ENCODE measurements around the gene DNAH3. TPM values are rescaled to one million over a fixed set of nuclear protein-coding genes. Genes with fewer than 3 reads are reported as not detected.

The DNAH3 gene
- total and polyA plus RNA-seq, 10 donors = 0.02 to 0.03 TPM; not detected in 8

- Histone ChIP-seq H3K4me3 (no peak overlapping the region), H3K27ac (no peak overlapping the region), H3K36me3 (peaks cover 0 to 51% (median 6%) of the 10 kb centered on the region in 6 donors), H3K4me1 (no peaks in the 10 kb centered on the region), H3K27me3 (replicated peaks in 1 of 7) (no peaks in the 10 kb centered on the region), H3K9me3 (no peaks in the 10 kb centered on the region)
- TF ChIP-seq POLR2AphosphoS5 (IDR thresholded peaks at IDR 0.05) (no peak), CTCF (IDR thresholded peaks at IDR 0.05 in 8 of 11, conservative IDR thresholded peaks at IDR 0.05 in 3 of 11) (no peak), POLR2A (IDR thresholded peaks at IDR 0.05) (no peak)
- 89 to 100% (median 97%) methylated on average over 1 of the region's 1 CpG for WGBS, 5 donors
- DNase-seq = no peak
- intact Hi-C loops (cut with DNase I; ENCODE audit: low total_unique reads) = no loop called here
Observed at GRCh38 chr16:20925751-20926150, 224.9 kb downstream of the DNAH3 start.

GRCh38 chr16:20923876-20924275 lies 226.8 kb downstream of the DNAH3 start:
- H3K27me3 ChIP-seq (replicated peaks in 1 of 7) = no peaks in the 10 kb centered on the region
- H3K27ac ChIP-seq = no peak overlapping the region
- intact Hi-C loops (cut with DNase I; ENCODE audit: low total_unique reads) = no loop called here
- WGBS, 5 donors = 94 to 100% (median 97%) methylated on average over 3 of the region's 3 CpGs
- TF ChIP-seq CTCF (IDR thresholded peaks at IDR 0.05 in 8 of 11, conservative IDR thresholded peaks at IDR 0.05 in 3 of 11) (no peak), POLR2A (IDR thresholded peaks at IDR 0.05) (no peak), POLR2AphosphoS5 (IDR thresholded peaks at IDR 0.05) (no peak)
- no peaks in the 10 kb centered on the region for H3K9me3 ChIP-seq
- DNase-seq = no peak
- H3K4me3 ChIP-seq = no peak overlapping the region
- H3K4me1 ChIP-seq = no peaks in the 10 kb centered on the region
- H3K36me3 ChIP-seq = peaks cover 0 to 68% (median 9%) of the 10 kb centered on the region in 6 donors

- 96 to 100% (median 99%) methylated on average over 2 of the region's 2 CpGs for WGBS, 5 donors
- Histone ChIP-seq H3K27ac (no peak overlapping the region), H3K36me3 (peaks cover 0 to 88% (median 9%) of the 10 kb centered on the region in 6 donors)
Observed at GRCh38 chr16:20920799-20921198, 229.8 kb downstream of the DNAH3 start.

GRCh38 chr16:20920091-20920490 lies 230.6 kb downstream of the DNAH3 start:
- Histone ChIP-seq H3K36me3 (peaks cover 0 to 84% (median 7%) of the 10 kb centered on the region in 6 donors), H3K9me3 (no peaks in the 10 kb centered on the region), H3K4me3 (no peak overlapping the region), H3K27me3 (replicated peaks in 1 of 7) (no peaks in the 10 kb centered on the region), H3K4me1 (peaks cover 0 to 16% (median 0%) of the 10 kb centered on the region in 6 donors), H3K27ac (no peak overlapping the region)
- intact Hi-C loops (cut with DNase I; ENCODE audit: low total_unique reads) = no loop called here
- 88 to 93% (median 90%) methylated on average over 5 of the region's 5 CpGs for WGBS, 5 donors
- no peak for DNase-seq
- TF ChIP-seq POLR2AphosphoS5 (IDR thresholded peaks at IDR 0.05) (no peak), CTCF (IDR thresholded peaks at IDR 0.05 in 8 of 11, conservative IDR thresholded peaks at IDR 0.05 in 3 of 11) (no peak), POLR2A (IDR thresholded peaks at IDR 0.05) (no peak)

More at GRCh38 chr16:20920799-20921198, 229.8 kb downstream of the DNAH3 start:
- intact Hi-C loops (cut with DNase I; ENCODE audit: low total_unique reads) = no loop called here
- TF ChIP-seq POLR2A (IDR thresholded peaks at IDR 0.05) (no peak), CTCF (IDR thresholded peaks at IDR 0.05 in 8 of 11, conservative IDR thresholded peaks at IDR 0.05 in 3 of 11) (no peak), POLR2AphosphoS5 (IDR thresholded peaks at IDR 0.05) (no peak)
- H3K4me1 ChIP-seq = peaks cover 0 to 16% (median 0%) of the 10 kb centered on the region in 6 donors
- H3K27me3 ChIP-seq (replicated peaks in 1 of 7) = no peaks in the 10 kb centered on the region
- no peak for DNase-seq
- no peaks in the 10 kb centered on the region for H3K9me3 ChIP-seq
- H3K4me3 ChIP-seq = no peak overlapping the region
